ENCODE measurements around the gene TRAP1.

Gene TRAP1

GRCh38 chr16:3706253-3707012 lies 10.9 kb downstream of the TRAP1 start:
- no peak for DNase-seq

- no peak for DNase-seq
These were observed 15.2 kb downstream of the TRAP1 start for GRCh38 chr16:3702082-3702481.

- no peak for DNase-seq
These were observed 15.8 kb downstream of the TRAP1 start for GRCh38 chr16:3701531-3701930.

- no peak for DNase-seq
These were observed 18.4 kb downstream of the TRAP1 start for GRCh38 chr16:3698941-3699340.

- peak; percentile 84 for DNase-seq
These were observed 20.7 kb downstream of the TRAP1 start for GRCh38 chr16:3696425-3697218.

- DNase-seq, result no peak
These were observed 21.5 kb downstream of the TRAP1 start for GRCh38 chr16:3695610-3696369.

- DNase-seq, result no peak
These were observed 23.3 kb downstream of the TRAP1 start for GRCh38 chr16:3694051-3694450.

- DNase-seq, result no peak
These were observed 25.6 kb downstream of the TRAP1 start for GRCh38 chr16:3691761-3692160.

- peak; percentile 50 for DNase-seq
These were observed 26.2 kb downstream of the TRAP1 start for GRCh38 chr16:3690980-3691720.

GRCh38 chr16:3690470-3690928 lies 26.8 kb downstream of the TRAP1 start:
- peak; percentile 95 for DNase-seq

- no peak for DNase-seq
These were observed 27.6 kb downstream of the TRAP1 start for GRCh38 chr16:3689731-3690130.

- no peak for DNase-seq
These were observed 29.5 kb downstream of the TRAP1 start for GRCh38 chr16:3687792-3688191.

- DNase-seq, result no peak
These were observed 30.3 kb downstream of the TRAP1 start for GRCh38 chr16:3687021-3687420.

GRCh38 chr16:3681206-3681605 lies 36.1 kb downstream of the TRAP1 start:
- DNase-seq, result no peak

- no peak for DNase-seq
These were observed 39.3 kb downstream of the TRAP1 start for GRCh38 chr16:3677994-3678393.

- DNase-seq, result no peak
These were observed 41.7 kb downstream of the TRAP1 start for GRCh38 chr16:3675601-3676130.

- DNase-seq, result no peak
These were observed 42.6 kb downstream of the TRAP1 start for GRCh38 chr16:3674513-3675295.

- no peak for DNase-seq
These were observed 43.5 kb downstream of the TRAP1 start for GRCh38 chr16:3673676-3674377.

GRCh38 chr16:3673201-3673600 lies 44.1 kb downstream of the TRAP1 start:
- no peak for DNase-seq

- no peak for DNase-seq
These were observed 44.7 kb downstream of the TRAP1 start for GRCh38 chr16:3672571-3673041.

- DNase-seq, result no peak
These were observed 45.9 kb downstream of the TRAP1 start for GRCh38 chr16:3671424-3671823.
